ENCODE results near the gene MTX3.

The MTX3 gene

DNA sequence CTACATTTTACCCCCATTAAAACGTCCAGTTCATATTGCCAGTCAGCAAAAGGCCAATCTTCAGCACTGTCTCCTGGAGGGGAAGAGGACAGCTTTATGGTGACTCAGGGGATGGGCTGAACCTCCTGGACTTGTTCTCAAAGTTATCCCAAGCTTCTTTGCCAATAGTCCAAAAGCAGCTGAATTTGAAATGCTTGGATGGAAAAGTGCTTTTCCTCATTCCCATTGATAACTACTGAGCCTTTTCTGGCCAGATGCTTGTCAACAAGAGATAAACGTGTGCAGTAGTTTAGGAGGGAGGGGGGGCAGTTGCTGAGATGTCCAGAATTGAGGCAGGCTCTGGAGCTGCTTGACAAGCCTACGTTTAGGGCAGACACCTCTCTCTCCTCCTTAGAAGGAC, 43.5 kb downstream of the MTX3 start:
- H3K4me3 ChIP-seq (ENCODE audit: low read depth, low read length) = no peak overlapping the region

DNA sequence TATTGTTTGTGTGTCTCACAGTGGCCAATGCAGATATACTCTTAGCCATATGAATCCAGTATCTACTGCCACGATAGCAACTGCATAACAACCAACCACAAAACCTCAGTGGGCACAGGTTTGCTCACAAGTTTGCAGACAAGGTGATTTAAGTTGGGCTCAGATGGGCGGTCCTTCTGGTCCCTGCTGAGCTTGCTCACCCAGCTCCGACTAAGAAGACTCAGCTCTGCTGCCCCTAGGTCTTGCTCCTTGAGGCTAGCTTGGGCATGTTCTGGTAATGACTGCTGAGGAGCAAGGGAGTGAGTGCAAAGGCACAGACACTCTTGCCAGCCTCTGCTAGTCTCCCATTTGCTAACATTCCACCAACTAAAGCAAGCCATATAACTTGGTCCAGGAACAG, 52.6 kb downstream of the MTX3 start:
- no peak overlapping the region for H3K4me3 ChIP-seq (ENCODE audit: low read depth, low read length)
- no peak for DNase-seq (ENCODE audit: low read depth)

More for the DNA sequence above, 43.5 kb downstream of the MTX3 start:
- no peak for DNase-seq (ENCODE audit: low read depth)

- H3K4me3 ChIP-seq (ENCODE audit: low read depth, low read length) = no peak overlapping the region
- no peak for DNase-seq (ENCODE audit: low read depth)
These were observed 54.3 kb downstream of the MTX3 start for GRCh38 chr5:79936646-79937216.

GRCh38 chr5:79936002-79936645, 54.9 kb downstream of the MTX3 start:
- H3K4me3 ChIP-seq (ENCODE audit: low read depth, low read length) = no peak overlapping the region
- DNase-seq (ENCODE audit: low read depth) = peak; percentile 62

DNA sequence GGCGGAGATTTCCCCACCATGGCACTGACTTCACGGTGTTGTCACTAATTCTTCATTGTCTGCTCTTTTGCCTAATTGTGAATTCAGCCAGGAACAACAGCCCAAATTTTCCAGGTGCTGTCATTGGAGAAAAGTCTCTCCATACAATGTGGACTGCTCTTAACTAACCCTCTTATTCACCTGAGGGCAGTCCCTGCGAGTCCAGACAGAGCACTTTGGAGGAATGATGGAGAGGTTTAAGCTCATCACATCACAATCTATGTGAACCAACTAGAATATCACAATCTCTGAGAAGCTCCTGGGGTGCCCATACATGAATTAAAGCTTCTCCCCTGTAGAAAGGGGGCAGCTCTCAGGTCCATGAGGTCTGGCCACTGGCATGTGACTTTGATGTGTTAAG, 56.4 kb downstream of the MTX3 start:
- no peak overlapping the region for H3K4me3 ChIP-seq (ENCODE audit: low read depth, low read length)
- no peak for DNase-seq (ENCODE audit: low read depth)

DNA sequence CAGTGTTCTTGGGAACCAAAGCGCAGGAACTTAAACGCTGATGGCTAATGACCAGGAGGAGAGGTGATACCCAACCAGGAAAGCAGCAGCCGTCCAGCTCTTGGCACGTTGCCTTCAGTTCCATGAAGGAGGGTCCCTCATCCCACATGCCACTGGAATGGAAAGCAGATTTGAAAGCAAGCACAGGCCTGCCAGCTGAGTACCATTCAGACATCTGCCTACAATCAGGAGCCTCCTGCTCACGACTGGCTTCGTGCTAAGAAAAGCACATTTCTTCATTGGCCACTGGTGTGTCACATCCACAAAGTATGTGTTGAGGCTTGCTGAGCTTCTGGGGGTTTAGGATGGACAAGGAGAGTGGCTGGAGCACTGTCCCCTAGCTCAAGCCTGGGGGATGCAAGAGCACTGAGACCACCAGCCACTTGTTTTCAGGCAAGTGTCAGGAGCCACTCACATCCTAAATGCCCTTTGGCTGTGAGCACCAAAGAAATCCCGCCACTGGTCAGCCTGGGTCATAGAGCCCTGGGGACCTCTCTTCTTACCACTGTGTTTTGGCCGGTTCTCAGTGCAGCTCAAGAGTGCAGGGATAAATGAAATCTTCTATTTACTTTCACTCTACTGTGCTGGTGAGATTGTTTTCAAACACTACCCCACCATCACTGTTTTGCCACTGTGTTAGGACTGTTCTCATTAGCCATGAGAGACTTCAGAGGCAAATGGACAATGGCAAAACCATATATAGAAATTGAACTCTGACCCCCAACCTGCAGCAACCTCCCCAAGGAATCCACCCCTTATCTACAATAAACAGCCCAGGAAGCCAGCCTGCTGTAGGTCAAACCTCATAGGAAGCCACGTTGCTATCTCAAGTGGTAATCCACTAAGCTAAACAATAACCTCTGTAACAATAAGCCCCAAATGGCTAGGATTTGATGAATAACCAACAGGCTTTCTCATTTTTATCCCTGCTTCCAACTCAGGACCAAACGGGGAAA, 58.3 kb downstream of the MTX3 start:
- H3K4me3 ChIP-seq (ENCODE audit: low read depth, low read length) = no peak overlapping the region
- no peak for DNase-seq (ENCODE audit: low read depth)

- no peak for DNase-seq (ENCODE audit: low read depth)
- H3K4me3 ChIP-seq (ENCODE audit: low read depth, low read length) = no peak overlapping the region
These were observed 59.2 kb downstream of the MTX3 start for GRCh38 chr5:79931866-79932265.

DNA sequence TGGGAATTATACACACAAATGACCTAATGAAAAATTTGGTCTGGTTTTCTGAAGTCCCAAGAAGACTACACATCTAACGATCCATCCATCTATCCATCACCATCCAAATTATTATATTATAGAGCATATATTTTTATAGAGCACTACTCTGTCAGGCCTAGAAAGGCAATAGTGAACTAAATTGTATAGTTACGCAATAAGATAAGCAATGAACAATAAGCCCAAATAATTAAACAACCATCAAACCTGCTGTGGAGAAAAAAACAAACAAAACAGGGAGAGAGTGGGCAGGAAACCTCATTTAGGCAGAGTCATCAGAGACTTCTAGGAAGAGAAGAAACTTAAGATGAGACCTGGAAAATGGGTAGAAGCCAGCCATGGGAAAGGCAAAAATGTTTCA, 59.7 kb downstream of the MTX3 start:
- H3K4me3 ChIP-seq (ENCODE audit: low read depth, low read length) = no peak overlapping the region
- DNase-seq (ENCODE audit: low read depth) = no peak

- DNase-seq (ENCODE audit: low read depth) = no peak
- no peak overlapping the region for H3K4me3 ChIP-seq (ENCODE audit: low read depth, low read length)
These were observed 62.0 kb downstream of the MTX3 start for GRCh38 chr5:79929095-79929494.
